Lung (tissue), 12 donors: ENCODE data around the gene ENHO. TPM values are rescaled to one million over a fixed set of nuclear protein-coding genes. Genes with fewer than 3 reads are reported as not detected.

Experiments used
- ATAC-seq: fragments of 200-7000 bp; cut with Tn5 transposase; one replicate; pipeline ENCODE4 v1.9.1; 2020; ENCODE audit warnings: moderate number of reproducible peaks; ENCODE audit not compliant: insufficient read depth, low FRiP score
- DNase-seq, 3 donors: peaks; one replicate each; pipeline ENCODE4 v3.0.0-alpha.2; 2013 to 2017
- H3K27ac ChIP-seq, 2 donors: one replicate each; pipeline ENCODE4 v1.5.1; 2013; ENCODE audit warnings: mild to moderate bottlenecking in 2 of 2, moderate library complexity in 2 of 2, control low read depth in 1 of 2, inconsistent platforms in 1 of 2, low read depth in 1 of 2, low read length in 1 of 2
- H3K27me3 ChIP-seq, 3 donors: one replicate each; pipeline ENCODE4 v1.5.1; 2013; ENCODE audit warnings: low read length in 2 of 3; ENCODE audit not compliant: control insufficient read depth in 3 of 3, insufficient read depth in 3 of 3
- H3K36me3 ChIP-seq, 4 donors: one replicate each; pipeline ENCODE4 v1.5.1; 2013; ENCODE audit warnings: low read length in 4 of 4, mild to moderate bottlenecking in 1 of 4, moderate library complexity in 1 of 4; ENCODE audit not compliant: control insufficient read depth in 4 of 4, insufficient read depth in 4 of 4
- H3K4me1 ChIP-seq, 5 donors: one replicate each; pipeline ENCODE4 v1.5.1; 2013; ENCODE audit warnings: low read length in 5 of 5, mild to moderate bottlenecking in 2 of 5, moderate library complexity in 1 of 5; ENCODE audit not compliant: control insufficient read depth in 5 of 5, insufficient read depth in 5 of 5
- H3K4me3 ChIP-seq: one replicate; pipeline ENCODE4 v1.5.1; 2013; ENCODE audit warnings: mild to moderate bottlenecking, control low read depth, moderate library complexity
- H3K9ac ChIP-seq, 2 donors: one replicate each; pipeline ENCODE4 v1.5.1; 2013; ENCODE audit warnings: low read length in 2 of 2, control low read depth in 1 of 2; ENCODE audit not compliant: insufficient read depth in 1 of 2
- H3K9me3 ChIP-seq, 4 donors: one replicate each; pipeline ENCODE4 v1.5.1; 2013; ENCODE audit warnings: low read length in 3 of 4, mild to moderate bottlenecking in 1 of 4, moderate library complexity in 1 of 4; ENCODE audit not compliant: control insufficient read depth in 4 of 4, insufficient read depth in 3 of 4
- CTCF ChIP-seq: IDR thresholded peaks from 2 replicates; pipeline ENCODE4 v1.5.1; 2012; ENCODE audit warnings: mild to moderate bottlenecking; ENCODE audit errors: control extremely low read depth, extremely low read depth
- WGBS, 2 donors: extraction: QIAGEN DNeasy Blood & Tissue Kit; methylation state at CpG; one replicate each; pipeline ENCODE4 v1.1.7; 2013; 5-methylcytosine and 5-hydroxymethylcytosine counted together
- polyA plus RNA-seq, 2 donors: library from polyadenylated mRNA; stranded (reverse); fragments of 200-250 nt; gene quantifications; one replicate each; pipeline ENCODE4 v1.2.1, GENCODE V29; 2013
- total RNA-seq, 2 donors: library from RNA; depleted of rRNA in 1 of 2; stranded (reverse); fragments of >200 nt in 1 of 2; gene quantifications; one replicate each; pipeline ENCODE4 v1.2.1, GENCODE V29; 2014 to 2021
- donor health status: control.
- donor health status: control.
- donor health status: Bipolar disorder and iron deficiency.
- donor health status: healthy.
- donor health status: DM: yes; HTN: yes; CAD: no.

The ENHO gene
- total and polyA plus RNA-seq, 4 donors = 0.29 to 1.4 (median 0.70) TPM

- Histone ChIP-seq H3K9me3 (peaks cover 0 to 4% (median 1%) of the 10 kb centered on the region in 4 donors), H3K27me3 (peaks cover 0 to 11% (median 0%) of the 10 kb centered on the region in 3 donors), H3K27ac (no peak overlapping the region), H3K4me1 (peaks cover 0 to 36% (median 10%) of the 10 kb centered on the region in 5 donors), H3K36me3 (peaks cover 0 to 24% (median 9%) of the 10 kb centered on the region in 4 donors), H3K9ac (no peak overlapping the region), H3K4me3 (no peak overlapping the region)
- ATAC-seq (no peak), DNase-seq (no peak)
- 84 to 89% methylated on average over 6 of the region's 6 CpGs for WGBS, 2 donors
- no peak for TF ChIP-seq CTCF
Observed at GRCh38 chr9:34566972-34567371, 44.2 kb upstream of the ENHO start.

DNA sequence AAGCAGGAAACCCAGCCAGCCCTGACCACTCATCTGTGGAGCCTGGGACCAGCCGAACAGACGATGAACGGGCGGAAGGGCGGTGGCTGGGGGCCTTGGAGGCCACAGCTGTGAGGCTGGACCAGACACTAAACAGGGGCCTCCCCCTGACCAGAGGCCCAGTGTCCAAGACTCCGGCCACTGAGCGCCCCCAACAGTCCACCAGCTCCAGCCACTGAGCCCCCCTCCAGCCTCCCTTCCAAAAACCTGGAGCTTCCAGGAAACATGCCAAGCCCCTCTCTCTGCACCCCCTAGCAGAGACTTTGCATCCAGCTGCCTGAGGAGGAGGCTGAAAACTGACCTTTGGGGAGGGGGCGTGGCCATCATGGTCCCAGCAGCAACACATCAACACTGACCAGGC is 43.5 kb upstream of the ENHO start:
- Histone ChIP-seq H3K4me3 (no peak overlapping the region), H3K9ac (no peak overlapping the region), H3K27me3 (peaks cover 0 to 11% (median 0%) of the 10 kb centered on the region in 3 donors), H3K9me3 (peaks cover 0 to 5% (median 2%) of the 10 kb centered on the region in 4 donors), H3K4me1 (peaks cover 0 to 36% (median 12%) of the 10 kb centered on the region in 5 donors), H3K27ac (no peak overlapping the region), H3K36me3 (peaks cover 0 to 24% (median 9%) of the 10 kb centered on the region in 4 donors)
- ATAC-seq (no peak), DNase-seq (peak in 1 of 3 donors; percentile 29)
- whole genome bisulfite sequencing, 2 donors = 67 to 69% methylated on average over 8 of the region's 8 CpGs
- TF ChIP-seq CTCF = no peak

DNA sequence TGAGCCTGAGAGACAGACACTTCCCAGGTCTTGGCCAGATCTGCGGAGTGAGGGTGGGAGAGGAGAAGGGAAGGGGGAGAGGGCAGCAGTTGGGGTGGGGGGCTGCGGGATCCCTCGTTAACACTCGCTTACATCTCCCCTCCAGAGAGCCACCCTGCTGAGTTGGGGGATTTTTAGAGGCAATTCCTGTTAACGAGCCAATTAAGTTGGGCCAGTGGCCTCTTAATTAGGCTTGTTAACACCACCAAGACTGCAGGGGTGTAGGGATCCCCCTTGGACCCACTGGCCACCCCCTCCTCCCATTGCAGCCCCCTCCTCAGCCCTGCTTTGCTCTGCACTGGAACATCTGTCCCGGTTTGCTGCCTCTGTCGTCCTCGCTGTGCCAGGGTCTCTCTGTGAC is 43.1 kb upstream of the ENHO start:
- Histone ChIP-seq H3K9ac (no peak overlapping the region), H3K4me1 (peaks cover 0 to 36% (median 17%) of the 10 kb centered on the region in 5 donors), H3K27ac (no peak overlapping the region), H3K27me3 (peaks cover 0 to 11% (median 0%) of the 10 kb centered on the region in 3 donors), H3K36me3 (peaks cover 0 to 24% (median 9%) of the 10 kb centered on the region in 4 donors), H3K9me3 (peaks cover 0 to 5% (median 2%) of the 10 kb centered on the region in 4 donors), H3K4me3 (no peak overlapping the region)
- DNase-seq = no peak
- 62 to 65% methylated on average over 8 of the region's 8 CpGs for WGBS, 2 donors
- TF ChIP-seq CTCF = no peak
- ATAC-seq = no peak

DNA sequence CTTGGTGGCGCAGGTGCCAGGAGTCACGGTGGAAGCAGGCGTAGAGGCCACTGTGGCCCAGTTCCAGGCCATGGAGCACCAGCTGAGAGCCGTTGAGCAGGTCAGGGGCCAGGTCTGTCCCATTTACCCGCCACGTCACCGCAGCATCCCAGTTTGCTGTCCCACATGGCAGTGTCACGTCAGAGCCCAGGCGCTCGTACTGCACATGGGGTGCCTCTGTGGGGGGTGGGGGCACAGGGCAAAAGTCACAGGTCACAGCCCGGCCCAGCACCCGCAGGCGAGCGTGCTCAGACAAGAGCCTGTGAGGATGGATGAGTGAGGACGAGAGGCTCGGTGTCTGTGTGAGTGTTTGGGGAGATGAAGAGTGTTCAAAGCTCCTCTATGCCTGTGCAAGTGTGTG is 41.8 kb upstream of the ENHO start:
- Histone ChIP-seq H3K4me1 (peaks cover 0 to 35% (median 19%) of the 10 kb centered on the region in 5 donors), H3K9ac (no peak overlapping the region), H3K27me3 (peaks cover 0 to 21% (median 0%) of the 10 kb centered on the region in 3 donors), H3K36me3 (peaks cover 0 to 24% (median 9%) of the 10 kb centered on the region in 4 donors), H3K4me3 (no peak overlapping the region), H3K27ac (no peak overlapping the region), H3K9me3 (peaks cover 0 to 7% (median 2%) of the 10 kb centered on the region in 4 donors)
- DNase-seq (no peak), ATAC-seq (no peak)
- 89 to 94% methylated on average over 16 of the region's 16 CpGs for WGBS, 2 donors
- no peak for TF ChIP-seq CTCF
